IMR-90 (cell line): ENCODE data around the gene ERCC6.

Experiments used
- POLR2A ChIP-seq: IDR thresholded peaks from 2 replicates; pipeline ENCODE4 v1.6.1; 2012; ENCODE audit warnings: mild to moderate bottlenecking, low read depth, low read length
- RFX5 ChIP-seq: IDR thresholded peaks from 2 replicates; pipeline ENCODE4 v1.8.0; 2012; ENCODE audit warnings: low read depth, mild to moderate bottlenecking, low read length, moderate library complexity

DNA sequence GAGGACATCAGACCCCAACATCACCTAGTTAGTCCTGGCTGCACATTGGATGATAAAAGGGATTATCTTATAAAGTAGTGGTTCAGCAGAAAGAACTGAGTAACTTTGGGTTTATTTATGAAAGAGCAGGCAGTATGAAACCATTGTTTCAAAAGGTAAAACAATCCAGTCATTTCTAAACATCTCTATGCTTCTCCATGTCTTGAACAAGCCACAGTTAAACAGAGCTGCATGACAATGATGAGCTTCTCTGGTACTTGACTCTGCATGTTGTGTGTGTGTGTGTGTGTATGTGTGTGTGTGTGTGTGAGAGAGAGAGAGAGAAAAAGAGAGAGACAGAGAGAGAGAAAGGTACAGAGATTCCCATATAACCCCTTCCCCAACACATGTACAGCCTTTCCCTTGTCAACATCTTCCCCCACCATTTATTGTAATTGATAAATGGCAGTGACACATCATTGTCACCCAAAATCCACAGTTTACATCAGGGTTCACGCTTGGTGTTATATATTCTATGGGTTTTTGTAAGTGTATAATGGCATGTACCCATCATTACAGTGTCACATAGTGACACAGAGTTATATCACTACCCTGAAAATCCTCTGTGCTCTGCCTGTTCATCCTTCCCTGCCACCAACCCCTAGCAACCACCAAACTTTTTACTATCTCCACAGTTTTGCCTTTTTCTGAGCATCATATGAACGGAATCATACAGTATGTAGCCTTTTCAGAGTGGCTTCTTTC, 38.4 kb upstream of the ERCC6 start:
- TF ChIP-seq POLR2A (no peak), RFX5 (no peak)
